Hepatocyte (in vitro differentiated cells): ENCODE measurements around the gene CCL18.

ENCODE experiments used
- CTCF ChIP-seq: fragments of 200-600 bp; sonication (generic); IDR thresholded peaks from 2 replicates; pipeline ENCODE4 v1.5.1; 2016; ENCODE audit warnings: antibody characterized with exemption, mild to moderate bottlenecking; ENCODE audit not compliant: poor library complexity
- EZH2 ChIP-seq: fragments of 200-600 bp; sonication (generic); IDR thresholded peaks from 2 replicates; pipeline ENCODE4 v1.6.1; 2016; ENCODE audit warnings: antibody characterized with exemption, mild to moderate bottlenecking, borderline replicate concordance
- EZH2phosphoT487 ChIP-seq: fragments of 200-600 bp; sonication (generic); IDR thresholded peaks from one replicate; pipeline ENCODE4 v1.6.1; 2018; ENCODE audit warnings: antibody characterized with exemption, mild to moderate bottlenecking, low read depth, moderate library complexity; ENCODE audit not compliant: unreplicated experiment, severe bottlenecking

- no peak for TF ChIP-seq CTCF
- TF ChIP-seq EZH2, result no peak
- no peak for TF ChIP-seq EZH2phosphoT487
These were observed 41.9 kb downstream of the CCL18 start for GRCh38 chr17:36105781-36106492.
